H9 (cell line): ENCODE data around the gene CMSS1. TPM values are rescaled to one million over a fixed set of nuclear protein-coding genes. Genes with fewer than 3 reads are reported as not detected.

Experiments used
- DNase-seq: peaks from one replicate; pipeline ENCODE4 v3.0.0-alpha.2; 2017
- H2AFZ ChIP-seq: one replicate; pipeline ENCODE4 v1.6.1; 2013; ENCODE audit warnings: mild to moderate bottlenecking, low read length, control low read depth, moderate library complexity
- H2AK5ac ChIP-seq: 2 replicates; pipeline ENCODE4 v1.6.1; 2013; ENCODE audit warnings: low read length, control low read depth, mixed read lengths; ENCODE audit not compliant: insufficient read length
- H2BK120ac ChIP-seq: one replicate; pipeline ENCODE4 v1.6.1; 2013; ENCODE audit warnings: low read depth, mild to moderate bottlenecking, low read length, control low read depth, inconsistent platforms; ENCODE audit not compliant: poor library complexity, severe bottlenecking
- H2BK12ac ChIP-seq: 2 replicates; pipeline ENCODE4 v1.6.1; 2013; ENCODE audit warnings: low read length, control low read depth, mixed read lengths, low read depth; ENCODE audit not compliant: insufficient read length
- H2BK15ac ChIP-seq: 2 replicates; pipeline ENCODE4 v1.6.1; 2013; ENCODE audit warnings: low read depth, low read length, control low read depth
- H2BK20ac ChIP-seq: one replicate; pipeline ENCODE4 v1.6.1; 2013; ENCODE audit warnings: low read depth, mild to moderate bottlenecking, low read length, control low read depth, inconsistent platforms; ENCODE audit not compliant: poor library complexity, severe bottlenecking
- H2BK5ac ChIP-seq: 2 replicates; pipeline ENCODE4 v1.6.1; 2013; ENCODE audit warnings: low read length, control low read depth, mixed read lengths; ENCODE audit not compliant: insufficient read length
- H3K14ac ChIP-seq: 2 replicates; pipeline ENCODE4 v1.6.1; 2013; ENCODE audit warnings: low read length, control low read depth; ENCODE audit not compliant: insufficient read depth
- H3K18ac ChIP-seq: 2 replicates; pipeline ENCODE4 v1.6.1; 2013; ENCODE audit warnings: low read depth, mild to moderate bottlenecking, mixed read lengths, low read length, control low read depth; ENCODE audit not compliant: insufficient read length
- H3K23ac ChIP-seq: 2 replicates; pipeline ENCODE4 v1.6.1; 2013; ENCODE audit warnings: low read length, control low read depth, mixed read lengths, low read depth; ENCODE audit not compliant: insufficient read length
- H3K23me2 ChIP-seq: 2 replicates; pipeline ENCODE4 v1.6.1; 2013; ENCODE audit warnings: low read depth, mild to moderate bottlenecking, mixed read lengths, low read length, control low read depth; ENCODE audit not compliant: insufficient read length, poor library complexity, severe bottlenecking
- H3K27ac ChIP-seq: 2 replicates; pipeline ENCODE4 v1.5.1; 2013; ENCODE audit warnings: low read length, control low read depth, mixed read lengths, low read depth; ENCODE audit not compliant: insufficient read length
- H3K27me3 ChIP-seq: 2 replicates; pipeline ENCODE4 v1.6.1; 2013; ENCODE audit warnings: low read length, control low read depth, inconsistent platforms; ENCODE audit not compliant: insufficient read depth
- H3K4ac ChIP-seq: 2 replicates; pipeline ENCODE4 v1.6.1; 2013; ENCODE audit warnings: low read depth, mild to moderate bottlenecking, control low read depth, inconsistent platforms, low read length, moderate library complexity
- H3K4me1 ChIP-seq: 2 replicates; pipeline ENCODE4 v1.6.1; 2013; ENCODE audit warnings: low read length, control low read depth, inconsistent platforms; ENCODE audit not compliant: insufficient read depth
- H3K4me2 ChIP-seq: 2 replicates; pipeline ENCODE4 v1.6.1; 2013; ENCODE audit warnings: low read length, control low read depth, mixed read lengths; ENCODE audit not compliant: insufficient read length, insufficient read depth
- H3K56ac ChIP-seq: 2 replicates; pipeline ENCODE4 v1.6.1; 2013; ENCODE audit warnings: low read depth, mild to moderate bottlenecking, mixed read lengths, low read length, control low read depth; ENCODE audit not compliant: insufficient read length
- H3K79me1 ChIP-seq: 2 replicates; pipeline ENCODE4 v1.6.1; 2013; ENCODE audit warnings: low read depth, mild to moderate bottlenecking, moderate library complexity, low read length, control low read depth, inconsistent platforms; ENCODE audit not compliant: insufficient read depth, poor library complexity, severe bottlenecking
- H3K79me2 ChIP-seq: 2 replicates; pipeline ENCODE4 v1.6.1; 2013; ENCODE audit warnings: low read length, control low read depth, inconsistent platforms; ENCODE audit not compliant: insufficient read depth
- H3K9ac ChIP-seq: 2 replicates; pipeline ENCODE4 v1.6.1; 2013; ENCODE audit warnings: low read length, control low read depth, mixed read lengths; ENCODE audit not compliant: insufficient read length; ENCODE audit errors: extremely low read depth
- H3K9me3 ChIP-seq: one replicate; pipeline ENCODE4 v1.6.1; 2013; ENCODE audit warnings: low read depth, low read length, inconsistent platforms; ENCODE audit not compliant: control insufficient read depth
- H3T11ph ChIP-seq: one replicate; pipeline ENCODE4 v1.6.1; 2013; ENCODE audit warnings: mild to moderate bottlenecking, low read length, control low read depth, inconsistent platforms
- H4K20me1 ChIP-seq: one replicate; pipeline ENCODE4 v1.6.1; 2013; ENCODE audit not compliant: control insufficient read depth, insufficient read length, insufficient read depth
- H4K5ac ChIP-seq: 2 replicates; pipeline ENCODE4 v1.6.1; 2013; ENCODE audit warnings: low read depth, mild to moderate bottlenecking, mixed read lengths, low read length, control low read depth; ENCODE audit not compliant: insufficient read length
- H4K8ac ChIP-seq: replicated peaks from 2 replicates; pipeline ENCODE4 v1.6.1; 2013; ENCODE audit warnings: low read length, control low read depth, mixed read lengths, low read depth; ENCODE audit not compliant: insufficient read length
- H4K91ac ChIP-seq: 2 replicates; pipeline ENCODE4 v1.6.1; 2013; ENCODE audit warnings: low read depth, mild to moderate bottlenecking, moderate library complexity, mixed read lengths, low read length, control low read depth; ENCODE audit not compliant: insufficient read length
- H3K27ac Mint-ChIP-seq, 3 experiments: 2 replicates in 2 of 3; 3 replicates in 1 of 3; pipeline ENCODE4 v1.8.0; 2020 to 2021; ENCODE audit warnings: mixed read lengths in 3 of 3, mild to moderate bottlenecking in 1 of 3, moderate library complexity in 1 of 3
- H3K27me3 Mint-ChIP-seq: 2 replicates; pipeline ENCODE4 v1.8.0; 2021; ENCODE audit warnings: low read depth, mild to moderate bottlenecking, moderate library complexity, mixed read lengths
- H3K36me3 Mint-ChIP-seq, 3 experiments: 2 replicates in 2 of 3; 3 replicates in 1 of 3; pipeline ENCODE4 v1.8.0; 2020 to 2021; ENCODE audit warnings: low read depth in 3 of 3, mixed read lengths in 3 of 3; ENCODE audit not compliant: insufficient read depth in 1 of 3
- H3K4me1 Mint-ChIP-seq, 2 experiments: 2 replicates each; pipeline ENCODE4 v1.8.0; 2020; ENCODE audit warnings: mixed read lengths in 2 of 2
- H3K4me3 Mint-ChIP-seq, 2 experiments: 2 replicates in 1 of 2; 3 replicates in 1 of 2; pipeline ENCODE4 v1.8.0; 2020 to 2021; ENCODE audit warnings: mild to moderate bottlenecking in 2 of 2, mixed read lengths in 2 of 2, moderate library complexity in 1 of 2
- H3K9me3 Mint-ChIP-seq, 2 experiments: 2 replicates in 1 of 2; 3 replicates in 1 of 2; pipeline ENCODE4 v1.8.0; 2020; ENCODE audit warnings: mild to moderate bottlenecking in 2 of 2, mixed read lengths in 2 of 2, moderate library complexity in 1 of 2
- WGBS: extraction: QIAGEN DNeasy Blood & Tissue Kit; methylation state at CpG from one replicate; pipeline ENCODE4 v1.1.7; 2013; ENCODE audit warnings: missing lambda C conversion rate, low lambda C conversion rate, mixed read lengths; ENCODE audit not compliant: insufficient read length; ENCODE audit errors: extremely low coverage; 5-methylcytosine and 5-hydroxymethylcytosine counted together
- total RNA-seq: library from RNA; stranded (reverse); gene quantifications from 2 replicates; pipeline ENCODE4 v1.2.1, GENCODE V29; 2021
- TF ChIP-seq, protein P1 (sequence below): fragments of 200-600 bp; sonication (generic); conservative IDR thresholded peaks from 3 replicates; pipeline ENCODE4 v1.8.0; 2021; ENCODE audit warnings: antibody characterized with exemption, mild to moderate bottlenecking

CMSS1 gene
- total RNA-seq, 1 experiment from 2014 or later, result 61.8 TPM

DNA sequence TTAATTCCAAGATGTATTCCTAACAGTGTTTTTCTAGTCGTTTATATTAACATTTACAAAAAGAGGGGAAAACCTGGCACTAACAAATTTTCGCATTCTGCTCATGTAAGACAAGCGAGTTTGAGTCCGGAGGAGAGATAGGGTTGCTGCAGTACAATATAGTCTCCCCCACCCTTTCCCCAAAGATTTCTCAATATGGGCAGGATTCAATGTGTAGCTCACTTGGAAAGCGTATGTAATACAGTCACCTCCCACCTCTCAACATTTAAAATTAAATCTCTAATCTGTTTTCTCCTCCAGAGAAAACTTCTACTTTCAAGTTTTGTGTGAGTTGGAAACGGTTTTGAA is 57.9 kb downstream of the CMSS1 start:
- no peaks in the 10 kb centered on the region for H3K9me3 ChIP-seq
- Mint-ChIP-seq H3K4me1 (peaks cover 15 to 16% of the 10 kb centered on the region in 2 experiments), H3K9me3 (no peaks in the 10 kb centered on the region), H3K4me3 (peak overlapping the region; percentile 58 to 82), H3K36me3 (no peaks in the 10 kb centered on the region), H3K27ac (no peak overlapping the region), H3K27me3 (peaks cover 92% of the 10 kb centered on the region)
- H4K20me1 ChIP-seq, result no peaks in the 10 kb centered on the region
- no peaks in the 10 kb centered on the region for H3K79me1 ChIP-seq
- H3K9ac ChIP-seq, result peak overlapping the region; percentile 41
- peak overlapping the region; percentile 65 for H3K4me2 ChIP-seq
- H3K27ac ChIP-seq, result no peak overlapping the region
- peaks cover 21% of the 10 kb centered on the region for H3K27me3 ChIP-seq
- no peak overlapping the region for H4K91ac ChIP-seq
- no peak overlapping the region for H3K56ac ChIP-seq
- H2BK12ac ChIP-seq, result no peak overlapping the region
- H3K14ac ChIP-seq, result no peak overlapping the region
- H3K23ac ChIP-seq, result no peak overlapping the region
- no peak for DNase-seq
- no peak overlapping the region for H4K8ac ChIP-seq
- H2BK5ac ChIP-seq, result no peak overlapping the region
- no peak overlapping the region for H3K18ac ChIP-seq
- H3K4me1 ChIP-seq, result no peaks in the 10 kb centered on the region
- H2BK15ac ChIP-seq, result no peak overlapping the region
- TF ChIP-seq, protein P1, sequence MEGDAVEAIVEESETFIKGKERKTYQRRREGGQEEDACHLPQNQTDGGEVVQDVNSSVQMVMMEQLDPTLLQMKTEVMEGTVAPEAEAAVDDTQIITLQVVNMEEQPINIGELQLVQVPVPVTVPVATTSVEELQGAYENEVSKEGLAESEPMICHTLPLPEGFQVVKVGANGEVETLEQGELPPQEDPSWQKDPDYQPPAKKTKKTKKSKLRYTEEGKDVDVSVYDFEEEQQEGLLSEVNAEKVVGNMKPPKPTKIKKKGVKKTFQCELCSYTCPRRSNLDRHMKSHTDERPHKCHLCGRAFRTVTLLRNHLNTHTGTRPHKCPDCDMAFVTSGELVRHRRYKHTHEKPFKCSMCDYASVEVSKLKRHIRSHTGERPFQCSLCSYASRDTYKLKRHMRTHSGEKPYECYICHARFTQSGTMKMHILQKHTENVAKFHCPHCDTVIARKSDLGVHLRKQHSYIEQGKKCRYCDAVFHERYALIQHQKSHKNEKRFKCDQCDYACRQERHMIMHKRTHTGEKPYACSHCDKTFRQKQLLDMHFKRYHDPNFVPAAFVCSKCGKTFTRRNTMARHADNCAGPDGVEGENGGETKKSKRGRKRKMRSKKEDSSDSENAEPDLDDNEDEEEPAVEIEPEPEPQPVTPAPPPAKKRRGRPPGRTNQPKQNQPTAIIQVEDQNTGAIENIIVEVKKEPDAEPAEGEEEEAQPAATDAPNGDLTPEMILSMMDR, result no peak
- no peak overlapping the region for H2AFZ ChIP-seq
- no peak overlapping the region for H2AK5ac ChIP-seq
- no peaks in the 10 kb centered on the region for H3K79me2 ChIP-seq
- no peak overlapping the region for H3K4ac ChIP-seq
- no peak overlapping the region for H2BK120ac ChIP-seq
- H3T11ph ChIP-seq, result no peak overlapping the region
- peaks cover 4% of the 10 kb centered on the region for H3K23me2 ChIP-seq
- no peak overlapping the region for H4K5ac ChIP-seq
- H2BK20ac ChIP-seq, result no peak overlapping the region
- WGBS, result no CpG with 5 or more reads among the region's 6 CpGs
